HG03558 (cell line): Measurements from ENCODE around the gene C9orf43.

ENCODE experiments used
- ATAC-seq: cut with Tn5 transposase; IDR thresholded peaks from one replicate; pipeline ENCODE4 v1.9.1; 2021; ENCODE audit warnings: moderate number of reproducible peaks; ENCODE audit not compliant: unreplicated experiment; ENCODE audit errors: extremely low read depth

Gene C9orf43

GRCh38 chr9:113463418-113464285, 53.1 kb downstream of the C9orf43 start, which contains the start of gene RGS3:
Gene RGS3, plus strand, starts transcription at chr9:113463727. Its CDS starts 76 bp downstream, at chr9:113463803.
- no peak for ATAC-seq

GRCh38 chr9:113464286-113464660, 53.7 kb downstream of the C9orf43 start:
- ATAC-seq: no peak

DNA sequence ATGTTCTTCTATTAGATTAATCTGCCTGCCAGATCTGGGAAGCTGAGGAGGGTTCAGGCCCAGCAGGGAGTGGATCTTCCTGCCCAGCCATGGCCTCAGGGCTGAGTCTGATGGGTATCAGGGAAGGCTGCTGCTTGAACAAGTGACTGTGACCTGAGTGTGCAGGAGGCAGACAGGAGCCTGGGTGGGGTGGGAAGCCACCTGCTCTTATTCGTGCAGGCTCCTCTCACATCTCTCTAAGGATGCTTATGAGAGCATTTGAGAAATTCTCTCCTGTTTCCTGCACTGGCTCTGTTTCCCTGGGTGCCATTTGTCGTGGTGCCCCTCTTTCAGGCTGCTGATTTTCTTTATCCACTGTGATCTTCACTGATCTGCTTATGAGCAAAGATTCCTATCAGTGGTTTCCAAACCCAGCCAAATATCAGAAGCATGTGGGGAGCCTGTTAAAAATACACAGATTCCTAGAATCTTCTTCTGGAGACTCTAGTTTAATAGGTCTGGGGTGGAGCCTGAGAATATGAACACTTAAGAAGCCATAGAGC, 55.1 kb downstream of the C9orf43 start:
- no peak for ATAC-seq

DNA sequence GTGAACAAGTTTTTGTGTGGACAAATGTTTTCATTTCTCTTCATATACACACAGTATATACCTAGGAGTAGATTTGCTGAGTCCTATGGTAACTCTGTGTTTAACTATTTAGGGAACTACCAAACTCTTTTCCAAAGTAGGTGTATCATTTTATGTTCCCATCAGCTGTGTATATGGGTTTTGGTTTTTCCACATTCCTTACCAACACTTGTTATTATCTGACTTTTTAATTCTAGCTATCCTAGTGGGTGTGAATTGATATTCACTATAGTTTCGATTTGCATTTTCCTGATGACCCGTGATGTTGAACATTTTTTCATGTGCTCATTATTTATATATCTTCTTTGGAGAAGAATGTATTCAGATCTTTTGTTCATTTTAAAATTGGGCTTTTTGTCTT, 56.6 kb downstream of the C9orf43 start:
- no peak for ATAC-seq

- ATAC-seq: no peak
Observed at GRCh38 chr9:113468716-113469448, 58.3 kb downstream of the C9orf43 start.

- no peak for ATAC-seq
Observed at GRCh38 chr9:113471143-113471542, 60.6 kb downstream of the C9orf43 start.

DNA sequence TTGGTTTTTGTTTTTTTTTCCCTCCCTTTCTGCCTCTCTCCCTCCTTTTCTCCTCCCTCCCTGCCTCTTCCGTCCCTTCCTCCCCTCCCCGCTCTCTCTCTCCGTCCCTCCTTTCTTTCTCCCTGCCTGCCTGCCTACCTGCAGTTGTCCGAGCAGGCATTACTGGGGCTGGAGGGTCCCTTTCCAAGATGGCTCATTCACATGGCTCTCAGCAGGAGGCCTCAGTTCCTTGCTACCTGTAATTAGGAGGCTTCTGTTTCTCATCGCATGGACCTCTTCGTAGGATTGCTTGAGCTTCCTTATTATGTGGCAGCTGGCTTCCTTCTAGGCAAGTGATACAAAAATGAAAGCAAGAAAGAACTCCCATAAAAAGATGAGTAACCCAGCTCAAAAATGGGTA, 61.0 kb downstream of the C9orf43 start:
- no peak for ATAC-seq

DNA sequence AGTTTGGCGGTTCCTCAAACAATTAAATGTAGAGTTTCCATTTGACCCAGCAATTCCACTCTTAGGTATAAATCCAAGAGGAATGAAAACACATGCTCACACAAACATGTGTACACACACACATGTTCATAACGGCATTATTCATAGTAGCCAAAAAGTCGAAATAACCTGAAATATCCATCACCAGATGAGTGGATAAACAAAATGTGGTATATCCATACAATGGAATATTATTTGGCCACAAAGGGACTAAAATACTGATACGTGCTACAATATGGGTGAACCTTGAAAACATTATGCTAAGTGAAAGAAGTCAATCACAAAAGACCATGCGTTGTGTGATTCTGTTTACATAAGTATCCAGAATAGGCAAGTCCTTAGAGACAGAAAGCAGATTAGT, 61.7 kb downstream of the C9orf43 start:
- no peak for ATAC-seq

DNA sequence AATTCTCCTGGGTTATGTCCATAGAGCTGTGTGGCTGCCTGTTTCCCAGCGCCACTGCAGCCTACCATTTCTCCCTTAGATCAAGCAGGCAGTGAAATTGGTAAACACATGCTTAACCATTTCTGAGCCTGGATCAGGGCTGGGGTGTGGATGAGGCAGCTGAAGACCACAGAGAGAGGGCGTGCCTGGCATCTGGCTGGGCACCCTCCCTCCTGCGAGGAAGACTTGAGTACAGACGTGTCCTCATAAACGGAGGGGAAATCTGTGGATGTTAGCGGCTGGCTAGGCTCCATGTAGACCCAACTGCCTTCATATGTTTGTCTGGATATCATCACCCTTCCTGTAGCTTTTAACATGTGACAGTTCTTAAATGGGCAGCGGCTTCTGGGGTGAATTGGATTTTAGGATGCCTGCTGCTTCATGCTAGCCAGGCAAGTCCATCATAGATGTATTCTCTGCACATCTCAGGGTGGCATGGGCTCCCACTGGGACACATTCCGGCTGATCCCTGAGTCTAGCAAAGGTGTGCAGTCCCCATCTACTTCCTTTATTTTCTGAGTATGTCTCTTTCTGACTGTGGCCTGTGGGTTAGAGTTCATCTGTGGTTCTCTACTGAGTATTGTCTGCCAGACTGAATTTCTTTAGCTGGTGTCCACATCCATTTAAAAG, 63.9 kb downstream of the C9orf43 start:
- no peak for ATAC-seq

GRCh38 chr9:113475031-113475430, 64.5 kb downstream of the C9orf43 start:
- ATAC-seq: no peak

- ATAC-seq: no peak
Observed at GRCh38 chr9:113475992-113476391, 65.4 kb downstream of the C9orf43 start.

GRCh38 chr9:113476511-113476916, 66.0 kb downstream of the C9orf43 start:
- ATAC-seq: no peak

GRCh38 chr9:113477058-113477457, 66.5 kb downstream of the C9orf43 start:
- ATAC-seq: no peak

DNA sequence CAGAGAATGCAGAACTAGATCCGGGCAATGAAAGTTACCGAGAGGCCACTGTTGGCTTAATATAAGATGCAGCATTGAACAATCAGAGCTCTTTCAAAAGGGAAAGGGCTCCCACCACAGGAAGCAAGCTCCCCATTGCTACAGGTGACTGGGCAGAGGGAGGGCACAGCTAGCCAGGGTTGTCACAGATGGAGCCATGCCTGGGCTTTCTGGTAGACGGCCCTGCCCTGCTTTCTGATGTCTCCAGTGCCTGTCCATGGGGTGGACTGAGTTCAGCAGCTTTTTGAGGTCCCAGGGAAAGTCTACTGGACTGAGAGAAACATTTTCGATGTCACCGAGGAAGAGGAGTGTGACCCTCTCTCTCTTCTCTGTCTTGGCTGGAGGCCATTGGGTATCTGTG, 67.1 kb downstream of the C9orf43 start:
- no peak for ATAC-seq

DNA sequence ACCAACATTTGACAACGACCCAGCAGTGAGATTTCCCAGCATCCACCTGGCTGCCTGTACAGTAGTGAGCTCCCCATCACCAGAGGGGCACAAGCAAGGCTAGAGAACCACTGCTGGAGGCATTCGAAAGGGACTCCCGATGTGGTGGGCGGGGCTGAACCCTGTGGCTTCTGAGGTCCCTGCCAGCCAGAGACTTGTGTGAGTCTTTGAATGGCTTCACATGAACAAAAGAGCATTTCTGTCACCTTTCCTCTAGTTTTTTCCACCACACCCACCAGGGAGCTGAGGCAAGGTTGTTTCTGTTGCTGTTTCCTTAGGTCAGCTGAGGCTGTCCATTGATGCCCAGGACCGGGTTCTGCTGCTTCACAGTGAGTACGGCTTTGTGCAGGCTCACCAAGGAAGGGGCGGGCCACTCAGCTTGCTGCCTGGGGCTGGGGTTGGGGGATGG, 68.7 kb downstream of the C9orf43 start:
- no peak for ATAC-seq
